Measurements from ENCODE around the gene ANKRD34A.

ANKRD34A gene

DNA sequence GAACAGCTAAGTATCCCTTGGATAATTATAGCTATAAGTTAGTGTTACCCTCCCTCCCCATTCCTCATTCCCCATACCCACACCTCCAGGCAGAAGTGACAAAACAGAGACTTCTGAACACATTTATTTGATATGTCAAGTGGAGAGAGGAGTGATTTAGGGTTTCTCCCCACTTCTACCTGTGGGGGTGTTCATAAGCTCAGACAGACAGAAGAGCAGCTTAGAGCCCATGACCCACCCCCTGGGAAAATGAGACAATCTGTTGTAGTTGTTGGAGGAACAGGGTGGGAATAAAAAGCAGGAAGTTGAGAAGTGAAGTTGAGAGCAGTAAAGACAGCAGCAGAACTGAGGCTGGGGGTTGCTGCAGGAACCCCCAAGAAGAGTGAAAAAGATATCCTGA is 5.0 kb downstream of the ANKRD34A start:
- Histone ChIP-seq H3K36me3 (ENCODE audit: insufficient read depth, low read length) (no peaks in the 10 kb centered on the region), H3K27ac (0 out of 2 replicates have a peak overlapping the region, but pooled peaks have one; percentile 16), H3K9ac (ENCODE audit: insufficient read length) (no peak overlapping the region), H3K9me3 (ENCODE audit: low read depth, low read length) (no peaks in the 10 kb centered on the region), H3K4me3 (peak overlapping the region; percentile 91; the same call in 1 of the 2 replicates)
- no peak for DNase-seq (ENCODE audit: low read depth, low spot score)
- TF ChIP-seq POLR2AphosphoS5 (IDR thresholded peaks at IDR 0.05; ENCODE audit: borderline replicate concordance, low read depth, low read length) (no peak), EZH2 (IDR thresholded peaks at IDR 0.05) (no peak), FOXP2 (optimal IDR thresholded peaks at IDR 0.05; ENCODE audit: control extremely low read depth, extremely low read length, insufficient read depth) (no peak)

DNA sequence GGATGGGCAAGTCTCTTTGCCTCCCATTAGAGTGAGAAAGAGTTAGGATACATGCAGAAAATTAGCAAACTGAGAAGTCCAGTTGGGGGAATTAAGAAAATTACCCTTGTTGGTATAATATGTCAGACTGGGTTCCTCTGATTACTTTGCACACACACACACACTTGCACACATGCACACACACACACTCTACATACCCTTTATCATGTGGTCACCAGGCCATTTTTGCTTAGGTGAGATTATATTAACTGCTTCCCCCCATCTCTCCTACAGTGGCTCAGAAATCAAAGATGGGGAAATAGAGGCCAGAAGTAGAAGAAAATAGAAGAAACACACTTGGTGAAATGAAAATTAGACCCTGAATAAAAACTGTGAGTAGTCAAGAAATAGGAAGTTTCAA is 5.6 kb downstream of the ANKRD34A start:
- no peaks in the 10 kb centered on the region for H3K36me3 ChIP-seq (ENCODE audit: insufficient read depth, low read length)
- H3K27ac ChIP-seq, result no peak overlapping the region
- no peaks in the 10 kb centered on the region for H3K9me3 ChIP-seq (ENCODE audit: low read depth, low read length)
- no peak overlapping the region for H3K9ac ChIP-seq (ENCODE audit: insufficient read length)
- no peak for DNase-seq (ENCODE audit: low read depth, low spot score)
- H3K4me3 ChIP-seq, result no peak overlapping the region
- no peak for TF ChIP-seq FOXP2 (optimal IDR thresholded peaks at IDR 0.05; ENCODE audit: control extremely low read depth, extremely low read length, insufficient read depth)
- no peak for TF ChIP-seq POLR2AphosphoS5 (IDR thresholded peaks at IDR 0.05; ENCODE audit: borderline replicate concordance, low read depth, low read length)
- TF ChIP-seq EZH2 (IDR thresholded peaks at IDR 0.05), result no peak

- no peaks in the 10 kb centered on the region for H3K9me3 ChIP-seq (ENCODE audit: low read depth, low read length)
- peak within 1 kb of the TSS; percentile 79 for H3K27ac ChIP-seq
- peak; percentile 88 for DNase-seq (ENCODE audit: low read depth, low spot score)
- TF ChIP-seq POLR2AphosphoS5 (IDR thresholded peaks at IDR 0.05; ENCODE audit: borderline replicate concordance, low read depth, low read length), result peak; percentile 81
- no peak for TF ChIP-seq EZH2 (IDR thresholded peaks at IDR 0.05)
- H3K36me3 ChIP-seq (ENCODE audit: insufficient read depth, low read length), result no peaks in the 10 kb centered on the region; the same call in 1 of the 2 replicates
- H3K9ac ChIP-seq (ENCODE audit: insufficient read length), result peak within 1 kb of the TSS; percentile 81
- peak within 1 kb of the TSS; percentile 88 for H3K4me3 ChIP-seq
Measured at GRCh38 chr1:145957443-145958319, 6.7 kb downstream of the ANKRD34A start, which contains the start of gene LIX1L. Gene LIX1L (minus strand): TSS chr1:145958017. CDS start chr1:145957927, 90 bp downstream.

GRCh38 chr1:145956781-145957442 is 7.5 kb downstream of the ANKRD34A start:
- H3K9ac ChIP-seq (ENCODE audit: insufficient read length), result peak overlapping the region; percentile 81
- DNase-seq (ENCODE audit: low read depth, low spot score), result no peak
- TF ChIP-seq EZH2 (IDR thresholded peaks at IDR 0.05), result no peak
- no peak for TF ChIP-seq POLR2AphosphoS5 (IDR thresholded peaks at IDR 0.05; ENCODE audit: borderline replicate concordance, low read depth, low read length)
- no peak for TF ChIP-seq FOXP2 (optimal IDR thresholded peaks at IDR 0.05; ENCODE audit: control extremely low read depth, extremely low read length, insufficient read depth)
- peak overlapping the region; percentile 79 for H3K27ac ChIP-seq
- peak overlapping the region; percentile 88 for H3K4me3 ChIP-seq
- no peaks in the 10 kb centered on the region; the same call in 1 of the 2 replicates for H3K36me3 ChIP-seq (ENCODE audit: insufficient read depth, low read length)
- no peaks in the 10 kb centered on the region for H3K9me3 ChIP-seq (ENCODE audit: low read depth, low read length)

- no peaks in the 10 kb centered on the region; the same call in 1 of the 2 replicates for H3K36me3 ChIP-seq (ENCODE audit: insufficient read depth, low read length)
- H3K9me3 ChIP-seq (ENCODE audit: low read depth, low read length), result no peaks in the 10 kb centered on the region
- H3K4me3 ChIP-seq, result peak overlapping the region; percentile 88
- peak overlapping the region; percentile 79; the same call in 1 of the 2 replicates for H3K27ac ChIP-seq
- no peak for DNase-seq (ENCODE audit: low read depth, low spot score)
- no peak for TF ChIP-seq FOXP2 (optimal IDR thresholded peaks at IDR 0.05; ENCODE audit: control extremely low read depth, extremely low read length, insufficient read depth)
- no peak for TF ChIP-seq EZH2 (IDR thresholded peaks at IDR 0.05)
- TF ChIP-seq POLR2AphosphoS5 (IDR thresholded peaks at IDR 0.05; ENCODE audit: borderline replicate concordance, low read depth, low read length), result no peak
- peak overlapping the region; percentile 81 for H3K9ac ChIP-seq (ENCODE audit: insufficient read length)
Measured at GRCh38 chr1:145956361-145956760, 8.0 kb downstream of the ANKRD34A start.

GRCh38 chr1:145955436-145955835 is 8.9 kb downstream of the ANKRD34A start:
- TF ChIP-seq FOXP2 (optimal IDR thresholded peaks at IDR 0.05; ENCODE audit: control extremely low read depth, extremely low read length, insufficient read depth), result no peak
- TF ChIP-seq POLR2AphosphoS5 (IDR thresholded peaks at IDR 0.05; ENCODE audit: borderline replicate concordance, low read depth, low read length), result no peak
- no peak for TF ChIP-seq EZH2 (IDR thresholded peaks at IDR 0.05)
- H3K9ac ChIP-seq (ENCODE audit: insufficient read length), result peak overlapping the region; percentile 8
- peak overlapping the region; percentile 88 for H3K4me3 ChIP-seq
- H3K36me3 ChIP-seq (ENCODE audit: insufficient read depth, low read length), result no peaks in the 10 kb centered on the region; the same call in 1 of the 2 replicates
- no peaks in the 10 kb centered on the region for H3K9me3 ChIP-seq (ENCODE audit: low read depth, low read length)
- DNase-seq (ENCODE audit: low read depth, low spot score), result no peak
- H3K27ac ChIP-seq, result no peak overlapping the region

- Histone ChIP-seq H3K9me3 (ENCODE audit: low read depth, low read length) (no peaks in the 10 kb centered on the region), H3K36me3 (ENCODE audit: insufficient read depth, low read length) (peaks cover 2% of the 10 kb centered on the region; the same call in 1 of the 2 replicates), H3K27ac (no peak overlapping the region), H3K9ac (ENCODE audit: insufficient read length) (no peak overlapping the region), H3K4me3 (no peak overlapping the region)
- TF ChIP-seq POLR2AphosphoS5 (IDR thresholded peaks at IDR 0.05; ENCODE audit: borderline replicate concordance, low read depth, low read length) (no peak), EZH2 (IDR thresholded peaks at IDR 0.05) (no peak), FOXP2 (optimal IDR thresholded peaks at IDR 0.05; ENCODE audit: control extremely low read depth, extremely low read length, insufficient read depth) (no peak)
- no peak for DNase-seq (ENCODE audit: low read depth, low spot score)
Measured at GRCh38 chr1:145953861-145954260, 10.5 kb downstream of the ANKRD34A start.

DNA sequence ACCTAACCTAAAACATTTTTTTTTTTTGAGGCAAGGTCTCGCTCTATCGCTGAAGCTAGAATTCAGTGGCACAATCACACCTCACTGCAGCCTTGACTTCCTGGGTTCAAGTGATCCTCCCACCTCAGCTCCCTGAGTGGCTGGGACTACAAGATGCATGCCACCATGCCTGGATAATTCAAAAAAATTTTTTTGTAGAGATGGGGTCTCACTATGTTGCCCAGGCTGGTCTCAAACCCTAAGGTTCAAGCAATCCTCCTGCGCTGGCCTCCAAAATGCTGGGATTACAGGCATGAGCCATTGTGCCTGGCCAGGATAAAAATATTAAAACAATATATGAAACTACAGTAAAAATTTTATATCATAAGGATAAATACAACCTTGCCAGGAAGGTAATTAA is 11.5 kb downstream of the ANKRD34A start:
- DNase-seq (ENCODE audit: low read depth, low spot score), result no peak
- Histone ChIP-seq H3K4me3 (no peak overlapping the region), H3K9me3 (ENCODE audit: low read depth, low read length) (no peaks in the 10 kb centered on the region), H3K9ac (ENCODE audit: insufficient read length) (no peak overlapping the region), H3K36me3 (ENCODE audit: insufficient read depth, low read length) (peaks cover 6% of the 10 kb centered on the region; the same call in 1 of the 2 replicates), H3K27ac (no peak overlapping the region)
- TF ChIP-seq FOXP2 (optimal IDR thresholded peaks at IDR 0.05; ENCODE audit: control extremely low read depth, extremely low read length, insufficient read depth), result no peak
- TF ChIP-seq POLR2AphosphoS5 (IDR thresholded peaks at IDR 0.05; ENCODE audit: borderline replicate concordance, low read depth, low read length), result no peak
- TF ChIP-seq EZH2 (IDR thresholded peaks at IDR 0.05), result no peak

Data from SK-N-MC (cell line).